IMR-90 (cell line): Measurements from ENCODE around the gene INPP4A. TPM values are rescaled to one million over a fixed set of nuclear protein-coding genes. Genes with fewer than 3 reads are reported as not detected.

Source experiments
- ATAC-seq: fragments of 200-7000 bp; cut with Tn5 transposase; 2 replicates; pipeline ENCODE4 v1.9.1; 2020; ENCODE audit warnings: low read depth, mild to moderate bottlenecking, moderate library complexity
- BruUV-seq: library from RNA; stranded (reverse); fragments of 400-500 nt; replicated peaks from 2 replicates; lab custom pipeline; 2021; lab: Mats Ljungman, UMichigan
- CTCF ChIA-PET: fragments of 300-600 bp; formaldehyde crosslinking; extraction: SDS; loops from one replicate; lab custom pipeline; 2021; ENCODE audit warnings: antibody characterized with exemption; lab: Yijun Ruan, JAX
- POLR2A ChIA-PET: fragments of 300-600 bp; sonication (Branson Sonifier 250); formaldehyde crosslinking; loops from one replicate; lab custom pipeline; 2022; ENCODE audit warnings: antibody characterized with exemption; ENCODE audit not compliant: unreplicated experiment; lab: Charles Lee
- DNase-seq: peaks from one replicate; pipeline ENCODE4 v3.0.0; 2013
- H2AFZ ChIP-seq: replicated peaks from 2 replicates; pipeline ENCODE3; 2013; ENCODE audit warnings: low read length, mild to moderate bottlenecking; ENCODE audit not compliant: poor library complexity
- H2AK5ac ChIP-seq: 2 replicates; pipeline ENCODE4 v1.6.1; 2013; ENCODE audit warnings: low read depth, low read length, inconsistent platforms
- H2AK9ac ChIP-seq: replicated peaks from 2 replicates; pipeline ENCODE3; 2013; ENCODE audit warnings: mild to moderate bottlenecking, low read depth, low read length, moderate library complexity; ENCODE audit not compliant: poor library complexity
- H2BK120ac ChIP-seq: 2 replicates; pipeline ENCODE4 v1.6.1; 2013; ENCODE audit warnings: low read depth, low read length, inconsistent platforms
- H2BK15ac ChIP-seq: 3 replicates; pipeline ENCODE4 v1.6.1; 2013; ENCODE audit warnings: low read depth, low read length, inconsistent platforms
- H2BK20ac ChIP-seq: 2 replicates; pipeline ENCODE4 v1.6.1; 2013; ENCODE audit warnings: low read depth, mild to moderate bottlenecking, inconsistent platforms, low read length, moderate library complexity
- H2BK5ac ChIP-seq: 2 replicates; pipeline ENCODE4 v1.6.1; 2013; ENCODE audit warnings: mild to moderate bottlenecking, low read depth, low read length, inconsistent platforms; ENCODE audit not compliant: poor library complexity, severe bottlenecking
- H3K14ac ChIP-seq: replicated peaks from 2 replicates; pipeline ENCODE4 v1.6.1; 2013; ENCODE audit warnings: low read depth, low read length, inconsistent platforms
- H3K18ac ChIP-seq: 2 replicates; pipeline ENCODE4 v1.6.1; 2013; ENCODE audit warnings: low read depth, low read length, control low read depth
- H3K23ac ChIP-seq: 2 replicates; pipeline ENCODE4 v1.6.1; 2013; ENCODE audit warnings: low read depth, low read length, inconsistent platforms
- H3K27ac ChIP-seq: 2 replicates; pipeline ENCODE4 v1.5.1; 2013; ENCODE audit warnings: mild to moderate bottlenecking, control low read depth, low read length; ENCODE audit not compliant: insufficient read depth
- H3K27me3 ChIP-seq: 2 replicates; pipeline ENCODE4 v1.6.1; 2013; ENCODE audit warnings: low read length; ENCODE audit not compliant: control insufficient read depth, insufficient read depth
- H3K36me3 ChIP-seq: 2 replicates; pipeline ENCODE4 v1.6.1; 2013; ENCODE audit warnings: low read length, mixed read lengths; ENCODE audit not compliant: control insufficient read depth, insufficient read depth
- H3K4ac ChIP-seq: 2 replicates; pipeline ENCODE4 v1.6.1; 2013; ENCODE audit warnings: low read depth, low read length, inconsistent platforms
- H3K4me1 ChIP-seq: 2 replicates; pipeline ENCODE4 v1.6.1; 2013; ENCODE audit warnings: low read length, mixed read lengths; ENCODE audit not compliant: control insufficient read depth, insufficient read depth
- H3K4me2 ChIP-seq: 2 replicates; pipeline ENCODE4 v1.6.1; 2013; ENCODE audit warnings: low read depth, mild to moderate bottlenecking, control low read depth, low read length, moderate library complexity
- H3K4me3 ChIP-seq: 2 replicates; pipeline ENCODE4 v1.5.1; 2013; ENCODE audit warnings: low read depth, mild to moderate bottlenecking, control low read depth, low read length, moderate library complexity; ENCODE audit not compliant: insufficient read depth
- H3K56ac ChIP-seq: 2 replicates; pipeline ENCODE4 v1.6.1; 2013; ENCODE audit warnings: low read length, inconsistent platforms; ENCODE audit not compliant: insufficient read depth; ENCODE audit errors: extremely low read depth
- H3K79me1 ChIP-seq, 2 experiments: 2 replicates each; pipeline ENCODE4 v1.6.1; 2013; ENCODE audit warnings: low read length in 2 of 2, inconsistent platforms in 1 of 2, low read depth in 1 of 2
- H3K9ac ChIP-seq: 2 replicates; pipeline ENCODE4 v1.6.1; 2013; ENCODE audit warnings: low read depth, low read length, control low read depth
- H3K9me1 ChIP-seq: 2 replicates; pipeline ENCODE4 v1.6.1; 2013; ENCODE audit warnings: low read length, inconsistent platforms; ENCODE audit not compliant: insufficient read depth
- H3K9me3 ChIP-seq: 2 replicates; pipeline ENCODE4 v1.6.1; 2013; ENCODE audit warnings: low read length; ENCODE audit not compliant: control insufficient read depth, insufficient read depth
- H4K20me1 ChIP-seq: 2 replicates; pipeline ENCODE4 v1.6.1; 2013; ENCODE audit warnings: low read length, inconsistent platforms; ENCODE audit not compliant: insufficient read depth
- H4K5ac ChIP-seq: 2 replicates; pipeline ENCODE4 v1.6.1; 2013; ENCODE audit warnings: mild to moderate bottlenecking, low read depth, low read length, control low read depth
- H4K8ac ChIP-seq, 2 experiments: 2 replicates each; pipeline ENCODE4 v1.6.1; 2013; ENCODE audit warnings: low read depth in 2 of 2, low read length in 2 of 2, control low read depth in 1 of 2, inconsistent platforms in 1 of 2
- H4K91ac ChIP-seq: 2 replicates; pipeline ENCODE4 v1.6.1; 2013; ENCODE audit warnings: low read depth, low read length, inconsistent platforms; ENCODE audit not compliant: insufficient read depth
- BHLHE40 ChIP-seq: fragments of 150-350 bp; IDR thresholded peaks from 2 replicates; pipeline ENCODE4 v1.6.1; 2016; ENCODE audit warnings: mild to moderate bottlenecking, low read depth, low read length
- CEBPB ChIP-seq: IDR thresholded peaks from 2 replicates; pipeline ENCODE4 v1.6.1; 2012; ENCODE audit warnings: low read depth, low read length, improper control_type of control experiment
- CHD1 ChIP-seq: IDR thresholded peaks from 2 replicates; pipeline ENCODE4 v1.6.1; 2012; ENCODE audit warnings: low read depth, low read length, improper control_type of control experiment
- CTCF ChIP-seq: conservative IDR thresholded peaks from 2 replicates; pipeline ENCODE4 v1.5.1; 2012; ENCODE audit warnings: mild to moderate bottlenecking, low read depth, low read length, improper control_type of control experiment
- ELK1 ChIP-seq: fragments of 150-350 bp; IDR thresholded peaks from 2 replicates; pipeline ENCODE4 v1.6.1; 2016; ENCODE audit warnings: low read depth, mild to moderate bottlenecking, low read length, moderate library complexity, borderline replicate concordance
- FOS ChIP-seq: fragments of 150-350 bp; IDR thresholded peaks from 2 replicates; pipeline ENCODE4 v1.6.1; 2016; ENCODE audit warnings: low read depth, low read length
- MAFK ChIP-seq: IDR thresholded peaks from 2 replicates; pipeline ENCODE4 v1.6.1; 2012; ENCODE audit warnings: low read depth, low read length, improper control_type of control experiment
- MAZ ChIP-seq: IDR thresholded peaks from 2 replicates; pipeline ENCODE4 v1.6.1; 2012; ENCODE audit warnings: low read depth, mild to moderate bottlenecking, low read length, improper control_type of control experiment, moderate library complexity, borderline replicate concordance
- MXI1 ChIP-seq: IDR thresholded peaks from 2 replicates; pipeline ENCODE4 v1.6.1; 2012; ENCODE audit warnings: low read depth, mild to moderate bottlenecking, low read length, moderate library complexity, borderline replicate concordance
- NFE2L2 ChIP-seq: fragments of 150-350 bp; IDR thresholded peaks from 2 replicates; pipeline ENCODE4 v1.6.1; 2016; ENCODE audit warnings: low read depth, mild to moderate bottlenecking, low read length
- POLR2A ChIP-seq: IDR thresholded peaks from 2 replicates; pipeline ENCODE4 v1.6.1; 2012; ENCODE audit warnings: mild to moderate bottlenecking, low read depth, low read length
- RAD21 ChIP-seq: IDR thresholded peaks from 2 replicates; pipeline ENCODE4 v1.6.1; 2012; ENCODE audit warnings: low read length, improper control_type of control experiment
- RCOR1 ChIP-seq: IDR thresholded peaks from 2 replicates; pipeline ENCODE4 v1.6.1; 2012; ENCODE audit warnings: mild to moderate bottlenecking, low read length, improper control_type of control experiment; ENCODE audit not compliant: insufficient replicate concordance
- RFX5 ChIP-seq: IDR thresholded peaks from 2 replicates; pipeline ENCODE4 v1.8.0; 2012; ENCODE audit warnings: low read depth, mild to moderate bottlenecking, low read length, moderate library complexity
- SMC3 ChIP-seq: fragments of 150-350 bp; IDR thresholded peaks from 2 replicates; pipeline ENCODE4 v1.6.1; 2016; ENCODE audit warnings: low read depth, mild to moderate bottlenecking, antibody characterized with exemption, low read length, moderate library complexity
- USF2 ChIP-seq: fragments of 150-350 bp; IDR thresholded peaks from 2 replicates; pipeline ENCODE4 v1.6.1; 2017; ENCODE audit warnings: mild to moderate bottlenecking, antibody characterized with exemption, low read length, low read depth
- WGBS, 2 experiments: methylation state at CpG; one replicate each; pipeline versions ENCODE4 v1.1.5 to v1.1.7; 2013; ENCODE audit warnings: missing lambda C conversion rate in 2 of 2; ENCODE audit not compliant: insufficient read length in 1 of 2; ENCODE audit errors: extremely low coverage in 2 of 2; 5-methylcytosine and 5-hydroxymethylcytosine counted together
- dilution Hi-C: fragments of 300-500 bp; cut with HindIII; formaldehyde crosslinking; loops from one replicate; pipeline ENCODE4 v1.14.3; 2018; ENCODE audit warnings: low sequenced_read_pairs; ENCODE audit not compliant: unreplicated experiment
- in situ Hi-C: fragments of 300-500 bp; cut with MboI; formaldehyde crosslinking; loops from 3 replicates; pipeline ENCODE4 v1.14.3; 2019; ENCODE audit warnings: low sequenced_read_pairs, inconsistent platforms, mixed read lengths
- intact Hi-C: fragments of 100-400 bp; cut with micrococcal nuclease; formaldehyde crosslinking; loops from 2 replicates; pipeline ENCODE4 v1.10.0; 2022
- polyA plus RNA-seq, 3 experiments: library from polyadenylated mRNA; depleted of rRNA; stranded (reverse); fragments of >200 nt; gene quantifications; 2 replicates each; pipeline ENCODE4 v1.2.3, GENCODE V29; 2012; ENCODE audit warnings: low replicate concordance in 1 of 3
- total RNA-seq: library from RNA; depleted of rRNA; stranded (reverse); fragments of >200 nt; gene quantifications from 2 replicates; pipeline ENCODE4 v1.2.3, GENCODE V29; 2012

The INPP4A gene
- total and polyA plus RNA-seq, 2 of the 4 experiments (the other 2 are of a cell fraction), result 14.5 to 27.1 TPM

- no CpG with 5 or more reads among the region's 5 CpGs for WGBS, 2 experiments
- Histone ChIP-seq H3K18ac (no peak overlapping the region), H3K9me3 (no peaks in the 10 kb centered on the region), H3K9me1 (no peaks in the 10 kb centered on the region), H4K5ac (no peak overlapping the region), H3K4me1 (no peaks in the 10 kb centered on the region), H3K4me3 (no peak overlapping the region), H3K27ac (no peak overlapping the region), H3K23ac (no peak overlapping the region), H3K4me2 (no peak overlapping the region), H4K8ac (no peak overlapping the region), H3K9ac (no peak overlapping the region), H3K79me1 (no peaks in the 10 kb centered on the region), H3K56ac (no peak overlapping the region), H2AFZ (no peak overlapping the region), H3K36me3 (no peaks in the 10 kb centered on the region), H3K27me3 (peaks cover 9% of the 10 kb centered on the region), H2BK5ac (no peak overlapping the region), H3K4ac (no peak overlapping the region), H2BK20ac (no peak overlapping the region), H2BK15ac (no peak overlapping the region), H2AK5ac (no peak overlapping the region), H4K20me1 (no peaks in the 10 kb centered on the region), H4K91ac (no peak overlapping the region), H2BK120ac (no peak overlapping the region), H2AK9ac (no peak overlapping the region), H3K14ac (no peak overlapping the region)
- intact Hi-C loops (no loop called here), dilution Hi-C loops (no loop called here), in situ Hi-C loops (loop anchor here (5.0 to 25.0 kb wide), 2 partner anchors 194 to 429 kb away; no protein-coding TSS in a partner anchor)
- BruUV-seq, result no TSS peak
- CTCF ChIA-PET, result interaction anchor here (0.6 kb wide), 2 partner anchors 116 to 710 kb away, joined by 4 to 6 read pairs; no protein-coding TSS in a partner anchor
- no peak for TF ChIP-seq NFE2L2
- no peak for TF ChIP-seq CTCF
- TF ChIP-seq SMC3, result no peak
- no peak for TF ChIP-seq ELK1
- no peak for TF ChIP-seq CHD1
- no peak for TF ChIP-seq RFX5
- no peak for TF ChIP-seq RCOR1
- no peak for TF ChIP-seq BHLHE40
- TF ChIP-seq MXI1, result no peak
- no peak for TF ChIP-seq CEBPB
- no peak for TF ChIP-seq USF2
- no peak for TF ChIP-seq POLR2A
- TF ChIP-seq MAFK, result no peak
- no peak for TF ChIP-seq MAZ
- TF ChIP-seq RAD21, result no peak
- no peak for TF ChIP-seq FOS
- POLR2A ChIA-PET, result no interaction called here
- DNase-seq (no peak), ATAC-seq (no peak)
Observed at GRCh38 chr2:98408155-98408554, 36.5 kb upstream of the INPP4A start.
